Ureter (tissue), 1 donor: ENCODE data around the gene ZNF460. TPM values are rescaled to one million over a fixed set of nuclear protein-coding genes. Genes with fewer than 3 reads are reported as not detected.

Experiments
- total RNA-seq: library from RNA; stranded (reverse); gene quantifications from one replicate; pipeline ENCODE4 v1.2.4, GENCODE V29; 2023
- donor health status: DM: yes; HTN: yes; CAD: no.

The ZNF460 gene
- total RNA-seq, 1 donor from 2014 or later = 101 TPM

Other genes with a start within 250 kb of the ZNF460 start
- gene USP29, start 160.5 kb upstream of the ZNF460 start, total RNA-seq = not detected
- gene ZIM3, start 135.3 kb upstream of the ZNF460 start, total RNA-seq = not detected
- gene DUXA, start 113.0 kb upstream of the ZNF460 start, total RNA-seq = not detected
- gene ZNF264, start 89.0 kb upstream of the ZNF460 start, total RNA-seq = 54.8 TPM
- gene AURKC, start 49.5 kb upstream of the ZNF460 start, total RNA-seq = 3.1 TPM
- gene ZNF805, start 39.9 kb upstream of the ZNF460 start, total RNA-seq = 21.3 TPM
- gene ZNF543, start 40.0 kb downstream of the ZNF460 start, total RNA-seq = 11.7 TPM
- 13.6 TPM for gene ZNF304, start 70.8 kb downstream of the ZNF460 start, total RNA-seq
- 7.6 TPM for gene TRAPPC2B, start 83.1 kb downstream of the ZNF460 start, total RNA-seq
- gene ZNF547, start 83.1 kb downstream of the ZNF460 start, total RNA-seq = 4.5 TPM
- 23.8 TPM for gene ZNF548, start 109.4 kb downstream of the ZNF460 start, total RNA-seq
- gene ZNF17, start 130.7 kb downstream of the ZNF460 start, total RNA-seq = 20.3 TPM
- 20.5 TPM for gene ZNF749, start 154.8 kb downstream of the ZNF460 start, total RNA-seq
- gene VN1R1, start 176.7 kb downstream of the ZNF460 start, total RNA-seq = 1.4 TPM
- gene ZNF772, start 197.1 kb downstream of the ZNF460 start, total RNA-seq = 16.9 TPM
- 18.5 TPM for gene ZNF419, start 207.3 kb downstream of the ZNF460 start, total RNA-seq
- 12.2 TPM for gene ZNF773, start 219.5 kb downstream of the ZNF460 start, total RNA-seq
- 12.2 TPM for gene ZNF549, start 246.9 kb downstream of the ZNF460 start, total RNA-seq